DND-41 (cell line): ENCODE measurements around the gene SLIT1.

Source experiments
- ATAC-seq: fragments of 200-7000 bp; cut with Tn5 transposase; 3 replicates; pipeline ENCODE4 v1.9.1; 2021; ENCODE audit warnings: low read depth; ENCODE audit not compliant: insufficient read depth
- DNase-seq: peaks from one replicate; pipeline ENCODE4 v3.0.0-alpha.2; 2020
- H2AFZ ChIP-seq: 2 replicates; pipeline ENCODE4 v1.6.0; 2012; ENCODE audit warnings: low read depth, low read length
- H3K27ac ChIP-seq: 2 replicates; pipeline ENCODE4 v1.5.1; 2012; ENCODE audit warnings: low read length, inconsistent platforms
- H3K27me3 ChIP-seq: fragments of 200-600 bp; sonication (generic); 2 replicates; pipeline ENCODE4 v1.6.0; 2012; ENCODE audit warnings: low read length, mild to moderate bottlenecking, inconsistent platforms; ENCODE audit not compliant: insufficient read depth, poor library complexity
- H3K36me3 ChIP-seq: 2 replicates; pipeline ENCODE4 v1.5.1; 2012; ENCODE audit warnings: low read length, inconsistent platforms; ENCODE audit not compliant: insufficient read depth
- H3K4me1 ChIP-seq: 2 replicates; pipeline ENCODE4 v1.5.1; 2012; ENCODE audit warnings: mild to moderate bottlenecking, low read length; ENCODE audit not compliant: insufficient read depth
- H3K4me2 ChIP-seq: 2 replicates; pipeline ENCODE4 v1.6.0; 2012; ENCODE audit warnings: mild to moderate bottlenecking, moderate library complexity, low read length, inconsistent platforms; ENCODE audit not compliant: insufficient read depth
- H3K4me3 ChIP-seq, 2 experiments: fragments of 200-600 bp in 1 of 2; shearing (Covaris generic) in 1 of 2; 2 replicates each; pipeline ENCODE4 v1.5.1; 2012 to 2016; ENCODE audit warnings: inconsistent platforms in 2 of 2, low read length in 2 of 2, mild to moderate bottlenecking in 2 of 2, low read depth in 1 of 2, moderate library complexity in 1 of 2
- H3K79me2 ChIP-seq: 2 replicates; pipeline ENCODE4 v1.6.0; 2012; ENCODE audit warnings: low read length, inconsistent platforms; ENCODE audit not compliant: insufficient read depth
- H3K9ac ChIP-seq: 2 replicates; pipeline ENCODE4 v1.6.0; 2012; ENCODE audit warnings: low read depth, mild to moderate bottlenecking, inconsistent platforms, low read length, moderate library complexity
- H3K9me3 ChIP-seq: 2 replicates; pipeline ENCODE4 v1.5.1; 2012; ENCODE audit warnings: low read length, moderate library complexity, mild to moderate bottlenecking, inconsistent platforms; ENCODE audit not compliant: insufficient read depth, severe bottlenecking
- H4K20me1 ChIP-seq: 2 replicates; pipeline ENCODE4 v1.6.0; 2012; ENCODE audit warnings: low read length; ENCODE audit not compliant: insufficient read depth
- EZH2 ChIP-seq: IDR thresholded peaks from 3 replicates; pipeline ENCODE4 v1.6.1; 2012; ENCODE audit warnings: borderline replicate concordance, low read depth, mild to moderate bottlenecking, moderate library complexity, low read length, inconsistent platforms; ENCODE audit not compliant: severe bottlenecking
- TF ChIP-seq, protein P1 (sequence below): IDR thresholded peaks from 2 replicates; pipeline ENCODE4 v1.5.1; 2012; ENCODE audit warnings: borderline replicate concordance, low read length, moderate library complexity, mild to moderate bottlenecking; ENCODE audit not compliant: poor library complexity, severe bottlenecking; ENCODE audit errors: extremely low read depth

The SLIT1 gene

DNA sequence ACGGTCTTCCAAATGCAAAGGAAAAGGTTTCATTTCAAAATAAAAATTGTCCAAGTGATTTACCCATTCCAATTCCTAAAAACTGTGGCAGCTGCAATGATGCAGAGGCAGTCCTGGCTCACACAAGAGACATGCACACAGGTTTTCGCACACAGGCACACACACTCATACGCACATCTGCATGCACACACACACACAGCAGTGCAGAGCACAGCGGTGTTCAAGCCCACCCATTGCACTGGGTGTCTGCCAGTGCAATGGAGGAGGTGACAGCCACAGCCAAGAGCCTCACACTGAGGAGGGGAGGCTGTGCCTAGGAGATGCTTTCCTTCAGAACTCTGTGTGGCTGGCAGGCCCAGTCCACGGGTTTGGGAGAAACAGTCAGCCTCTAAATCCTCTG lies 123.7 kb downstream of the SLIT1 start:
- no peak for ATAC-seq
- H3K4me3 ChIP-seq, result no peak overlapping the region
- peaks cover 11% of the 10 kb centered on the region; the same call in 1 of the 2 replicates for H4K20me1 ChIP-seq
- H3K27me3 ChIP-seq, result no peaks in the 10 kb centered on the region
- H3K9ac ChIP-seq, result no peak overlapping the region
- H3K27ac ChIP-seq, result no peak overlapping the region
- H3K4me1 ChIP-seq, result no peaks in the 10 kb centered on the region
- H3K36me3 ChIP-seq, result no peaks in the 10 kb centered on the region
- H3K79me2 ChIP-seq, result no peaks in the 10 kb centered on the region
- no peaks in the 10 kb centered on the region for H3K9me3 ChIP-seq
- no peak overlapping the region for H2AFZ ChIP-seq
- TF ChIP-seq EZH2, result no peak
- TF ChIP-seq, protein P1, sequence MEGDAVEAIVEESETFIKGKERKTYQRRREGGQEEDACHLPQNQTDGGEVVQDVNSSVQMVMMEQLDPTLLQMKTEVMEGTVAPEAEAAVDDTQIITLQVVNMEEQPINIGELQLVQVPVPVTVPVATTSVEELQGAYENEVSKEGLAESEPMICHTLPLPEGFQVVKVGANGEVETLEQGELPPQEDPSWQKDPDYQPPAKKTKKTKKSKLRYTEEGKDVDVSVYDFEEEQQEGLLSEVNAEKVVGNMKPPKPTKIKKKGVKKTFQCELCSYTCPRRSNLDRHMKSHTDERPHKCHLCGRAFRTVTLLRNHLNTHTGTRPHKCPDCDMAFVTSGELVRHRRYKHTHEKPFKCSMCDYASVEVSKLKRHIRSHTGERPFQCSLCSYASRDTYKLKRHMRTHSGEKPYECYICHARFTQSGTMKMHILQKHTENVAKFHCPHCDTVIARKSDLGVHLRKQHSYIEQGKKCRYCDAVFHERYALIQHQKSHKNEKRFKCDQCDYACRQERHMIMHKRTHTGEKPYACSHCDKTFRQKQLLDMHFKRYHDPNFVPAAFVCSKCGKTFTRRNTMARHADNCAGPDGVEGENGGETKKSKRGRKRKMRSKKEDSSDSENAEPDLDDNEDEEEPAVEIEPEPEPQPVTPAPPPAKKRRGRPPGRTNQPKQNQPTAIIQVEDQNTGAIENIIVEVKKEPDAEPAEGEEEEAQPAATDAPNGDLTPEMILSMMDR, result no peak
- DNase-seq, result no peak
- no peak overlapping the region for H3K4me2 ChIP-seq

DNA sequence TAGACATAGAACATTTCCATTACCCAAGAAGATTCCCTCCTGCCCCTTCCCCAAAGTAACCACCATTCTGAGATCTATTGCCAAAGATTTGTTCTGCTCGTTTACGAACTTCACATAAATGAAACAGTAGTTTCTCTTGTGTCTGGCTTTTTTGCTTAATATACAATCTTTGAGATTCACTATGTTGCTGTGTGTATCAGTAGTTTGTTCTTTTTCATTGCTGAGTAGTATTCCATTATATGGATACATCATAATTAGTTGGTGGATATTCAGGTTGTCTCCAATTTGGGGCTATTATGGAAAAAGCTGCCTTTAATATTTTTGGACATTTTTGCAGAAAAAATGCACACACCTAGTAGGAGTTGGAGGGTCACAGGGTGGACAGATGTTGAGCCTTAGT lies 124.3 kb downstream of the SLIT1 start:
- ATAC-seq, result no peak
- no peak overlapping the region for H3K4me3 ChIP-seq

DNA sequence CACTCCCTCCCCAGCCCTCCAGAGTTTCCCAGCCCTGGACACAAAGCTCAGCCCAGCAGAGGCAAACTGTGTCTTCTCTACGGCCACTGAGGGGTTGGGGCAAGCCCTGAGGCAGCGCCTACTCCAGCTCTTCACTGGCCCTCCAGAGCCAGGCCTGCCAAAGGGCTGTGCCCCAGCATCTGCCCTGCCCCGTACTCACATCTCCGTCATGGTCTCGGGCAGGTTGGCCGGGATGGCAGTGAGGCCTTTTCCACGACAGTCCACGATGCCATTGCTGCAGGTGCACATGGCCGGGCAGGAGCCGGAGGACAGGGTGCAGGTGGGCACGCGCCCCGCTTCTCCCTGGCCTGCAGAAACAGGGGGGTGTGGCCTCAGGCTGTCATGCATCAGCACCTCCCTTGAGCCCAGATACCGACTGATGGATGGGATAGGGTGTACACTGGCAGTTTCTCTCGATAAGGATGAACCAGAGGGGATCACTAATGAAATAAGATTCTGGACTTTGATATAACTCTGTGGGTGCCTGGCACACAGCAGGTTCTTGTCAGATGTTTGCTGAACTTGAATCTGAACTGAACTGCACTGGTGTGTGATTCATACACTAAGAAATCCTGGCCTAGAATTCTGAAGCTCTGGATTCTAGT lies 125.2 kb downstream of the SLIT1 start:
- Histone ChIP-seq H3K27ac (no peak overlapping the region), H4K20me1 (peaks cover 11% of the 10 kb centered on the region; the same call in 1 of the 2 replicates), H3K79me2 (no peaks in the 10 kb centered on the region), H2AFZ (no peak overlapping the region), H3K27me3 (no peaks in the 10 kb centered on the region), H3K4me2 (no peak overlapping the region), H3K9me3 (no peaks in the 10 kb centered on the region), H3K4me1 (no peaks in the 10 kb centered on the region), H3K36me3 (no peaks in the 10 kb centered on the region), H3K4me3 (no peak overlapping the region), H3K9ac (no peak overlapping the region)
- DNase-seq (no peak), ATAC-seq (no peak)
- no peak for TF ChIP-seq EZH2
- TF ChIP-seq, protein P1, result no peak

More for the DNA sequence above, 124.3 kb downstream of the SLIT1 start:
- DNase-seq, result no peak
- no peak overlapping the region for H3K27ac ChIP-seq
- H3K4me1 ChIP-seq, result no peaks in the 10 kb centered on the region
- H2AFZ ChIP-seq, result no peak overlapping the region
- no peak overlapping the region for H3K4me2 ChIP-seq
- TF ChIP-seq, protein P1, result no peak
- no peak for TF ChIP-seq EZH2
- H3K36me3 ChIP-seq, result no peaks in the 10 kb centered on the region
- no peak overlapping the region for H3K9ac ChIP-seq
- no peaks in the 10 kb centered on the region for H3K27me3 ChIP-seq
- peaks cover 11% of the 10 kb centered on the region; the same call in 1 of the 2 replicates for H4K20me1 ChIP-seq
- no peaks in the 10 kb centered on the region for H3K79me2 ChIP-seq
- H3K9me3 ChIP-seq, result no peaks in the 10 kb centered on the region

DNA sequence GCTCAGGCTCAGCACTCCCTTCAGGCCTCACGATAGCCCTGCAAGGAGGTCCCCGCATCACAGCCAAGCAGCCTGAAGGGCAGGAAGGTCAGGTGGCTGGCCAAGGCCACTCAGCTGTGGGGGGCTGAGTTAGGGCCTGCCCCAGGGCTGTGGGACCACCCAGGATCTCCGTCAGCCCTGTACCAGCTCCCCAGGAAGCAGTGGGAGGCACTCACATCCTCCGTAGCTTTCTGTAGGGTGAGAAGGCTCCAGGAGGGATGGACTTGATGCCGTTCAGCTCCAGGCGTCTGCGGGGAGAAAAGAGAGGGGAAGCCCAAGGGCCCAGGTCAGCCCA lies 125.9 kb downstream of the SLIT1 start:
- TF ChIP-seq, protein P1, result no peak
- TF ChIP-seq EZH2, result no peak
- Histone ChIP-seq H4K20me1 (peaks cover 11% of the 10 kb centered on the region; the same call in 1 of the 2 replicates), H2AFZ (no peak overlapping the region), H3K27me3 (no peaks in the 10 kb centered on the region), H3K9me3 (no peaks in the 10 kb centered on the region), H3K4me1 (no peaks in the 10 kb centered on the region), H3K4me2 (no peak overlapping the region), H3K79me2 (no peaks in the 10 kb centered on the region), H3K27ac (no peak overlapping the region), H3K36me3 (no peaks in the 10 kb centered on the region), H3K9ac (no peak overlapping the region), H3K4me3 (no peak overlapping the region)
- ATAC-seq (no peak), DNase-seq (no peak)
